Measurements from ENCODE around the gene DACT1. TPM values are rescaled to one million over a fixed set of nuclear protein-coding genes. Genes with fewer than 3 reads are reported as not detected.

DACT1 gene
- total RNA-seq, 2 experiments from 2014 or later: 1.3 TPM

DNA sequence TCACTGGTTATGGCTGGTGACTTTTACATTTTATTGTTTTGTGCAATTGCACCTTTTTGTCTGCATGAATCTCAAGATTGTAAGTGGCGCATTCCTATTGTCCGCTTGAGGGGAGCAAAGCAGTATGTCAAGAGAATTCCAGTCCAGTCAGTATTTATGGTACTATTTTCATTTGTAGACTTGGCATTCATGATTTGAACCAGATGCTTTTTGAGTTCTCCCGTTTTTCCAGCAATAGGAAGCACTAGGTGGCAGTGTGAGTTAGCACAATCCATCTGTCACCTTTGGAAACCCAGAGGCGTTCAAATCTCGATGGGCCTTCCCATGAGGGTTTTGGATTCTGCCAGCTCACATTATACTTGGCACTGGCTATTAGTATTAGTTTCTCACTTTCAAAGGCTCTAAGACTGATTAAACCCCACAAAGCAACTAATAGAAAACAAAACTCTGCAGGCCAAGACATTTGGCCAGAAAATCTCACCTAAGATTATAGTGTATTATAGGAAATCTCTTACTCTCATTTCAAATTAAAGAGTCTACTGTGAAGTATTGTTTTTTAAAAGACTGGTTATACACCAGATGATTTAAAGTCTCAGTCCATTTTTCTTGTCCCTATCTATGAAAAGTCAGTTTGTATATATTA, 2.2 kb downstream of the DACT1 start:
- POLR2A ChIA-PET: no interaction called here
- Histone ChIP-seq H3K27me3 (ENCODE audit: control insufficient read depth in 1 of 2, insufficient read depth in 2 of 2, low read length in 2 of 2) (peaks cover 0 to 15% of the 10 kb centered on the region in 2 experiments), H3K4me1 (ENCODE audit: insufficient read depth, low read length) (peaks cover 18% of the 10 kb centered on the region), H3K9me3 (ENCODE audit: control insufficient read depth in 1 of 2, insufficient read depth in 1 of 2, low read length in 2 of 2) (no peaks in the 10 kb centered on the region), H3K4me3 (ENCODE audit: low read length) (no peak overlapping the region), H3K36me3 (ENCODE audit: insufficient read depth, low read length) (no peaks in the 10 kb centered on the region), H3K27ac (ENCODE audit: low read depth in 1 of 2, low read length in 2 of 2) (no peak overlapping the region)
- ATAC-seq (ENCODE audit: poor library complexity): no peak
- peak overlapping the region; percentile 81 for H3K4me3 Mint-ChIP-seq
- CTCF ChIA-PET: no interaction called here
- peaks cover 4% of the 10 kb centered on the region for H3K36me3 Mint-ChIP-seq (ENCODE audit: low read depth)
- peaks cover 32% of the 10 kb centered on the region for H3K4me1 Mint-ChIP-seq (ENCODE audit: low read depth)
- intact Hi-C loops (cut with DNase I, micrococcal nuclease): loop anchor here (2.0 to 10.0 kb wide), 5 partner anchors 138 to 825 kb away; partner anchors contain the start of gene GPR135 (in 1 of the 2)
- no peaks in the 10 kb centered on the region for H3K9me3 Mint-ChIP-seq
- TF ChIP-seq, protein P1, sequence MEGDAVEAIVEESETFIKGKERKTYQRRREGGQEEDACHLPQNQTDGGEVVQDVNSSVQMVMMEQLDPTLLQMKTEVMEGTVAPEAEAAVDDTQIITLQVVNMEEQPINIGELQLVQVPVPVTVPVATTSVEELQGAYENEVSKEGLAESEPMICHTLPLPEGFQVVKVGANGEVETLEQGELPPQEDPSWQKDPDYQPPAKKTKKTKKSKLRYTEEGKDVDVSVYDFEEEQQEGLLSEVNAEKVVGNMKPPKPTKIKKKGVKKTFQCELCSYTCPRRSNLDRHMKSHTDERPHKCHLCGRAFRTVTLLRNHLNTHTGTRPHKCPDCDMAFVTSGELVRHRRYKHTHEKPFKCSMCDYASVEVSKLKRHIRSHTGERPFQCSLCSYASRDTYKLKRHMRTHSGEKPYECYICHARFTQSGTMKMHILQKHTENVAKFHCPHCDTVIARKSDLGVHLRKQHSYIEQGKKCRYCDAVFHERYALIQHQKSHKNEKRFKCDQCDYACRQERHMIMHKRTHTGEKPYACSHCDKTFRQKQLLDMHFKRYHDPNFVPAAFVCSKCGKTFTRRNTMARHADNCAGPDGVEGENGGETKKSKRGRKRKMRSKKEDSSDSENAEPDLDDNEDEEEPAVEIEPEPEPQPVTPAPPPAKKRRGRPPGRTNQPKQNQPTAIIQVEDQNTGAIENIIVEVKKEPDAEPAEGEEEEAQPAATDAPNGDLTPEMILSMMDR (IDR thresholded peaks at IDR 0.05): no peak
- H3K27me3 Mint-ChIP-seq: peaks cover 34% of the 10 kb centered on the region
- no peak overlapping the region for H3K27ac Mint-ChIP-seq
- peak in 3 of 14 experiments; percentile 17 to 22 (median 17) for DNase-seq

DNA sequence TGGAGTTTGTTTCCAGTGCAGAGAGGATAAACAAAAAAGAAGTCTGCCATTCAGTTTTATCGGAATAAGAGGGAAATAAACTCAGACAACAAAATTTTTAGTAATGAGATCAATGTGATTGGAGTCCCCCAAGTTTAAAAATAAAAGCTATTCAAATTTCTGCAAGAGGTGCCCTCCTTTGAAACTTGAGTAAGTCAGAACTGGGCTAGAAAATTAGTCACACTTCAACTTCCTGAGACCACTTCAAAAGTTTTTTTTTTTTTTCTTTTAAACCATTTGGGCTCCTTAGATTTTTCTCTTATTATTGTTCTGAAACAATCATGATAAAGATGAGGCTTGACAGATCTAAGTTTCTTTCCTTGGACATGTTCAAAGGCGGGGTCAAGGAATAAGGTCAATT, 3.2 kb downstream of the DACT1 start:
- Mint-ChIP-seq H3K27me3 (peaks cover 32% of the 10 kb centered on the region), H3K9me3 (no peaks in the 10 kb centered on the region), H3K36me3 (ENCODE audit: low read depth) (peaks cover 4% of the 10 kb centered on the region), H3K4me1 (ENCODE audit: low read depth) (peaks cover 30% of the 10 kb centered on the region), H3K4me3 (no peak overlapping the region), H3K27ac (no peak overlapping the region)
- H3K27me3 ChIP-seq (ENCODE audit: control insufficient read depth in 1 of 2, insufficient read depth in 2 of 2, low read length in 2 of 2): peaks cover 0 to 15% of the 10 kb centered on the region in 2 experiments
- H3K27ac ChIP-seq (ENCODE audit: low read depth in 1 of 2, low read length in 2 of 2): no peak overlapping the region
- peaks cover 0 to 5% of the 10 kb centered on the region in 2 experiments for H3K9me3 ChIP-seq (ENCODE audit: control insufficient read depth in 1 of 2, insufficient read depth in 1 of 2, low read length in 2 of 2)
- H3K4me1 ChIP-seq (ENCODE audit: insufficient read depth, low read length): peaks cover 18% of the 10 kb centered on the region
- no peaks in the 10 kb centered on the region for H3K36me3 ChIP-seq (ENCODE audit: insufficient read depth, low read length)
- intact Hi-C loops (cut with DNase I, micrococcal nuclease): loop anchor here in 1 of 2 experiments (10.0 kb wide), 2 partner anchors 384 to 824 kb away; partner anchors contain the start of gene GPR135
- ATAC-seq (ENCODE audit: poor library complexity): no peak
- ChIA-PET CTCF (interaction anchor here (0.9 kb wide), 1 partner anchor 69 kb away, joined by 3 read pairs; no protein-coding TSS in a partner anchor), POLR2A (interaction anchor here (1.1 kb wide), 1 partner anchor 43 kb away, joined by 3 read pairs; no protein-coding TSS in a partner anchor)
- no peak for DNase-seq
- no peak overlapping the region for H3K4me3 ChIP-seq (ENCODE audit: low read length)
- TF ChIP-seq, protein P1 (IDR thresholded peaks at IDR 0.05): no peak

DNA sequence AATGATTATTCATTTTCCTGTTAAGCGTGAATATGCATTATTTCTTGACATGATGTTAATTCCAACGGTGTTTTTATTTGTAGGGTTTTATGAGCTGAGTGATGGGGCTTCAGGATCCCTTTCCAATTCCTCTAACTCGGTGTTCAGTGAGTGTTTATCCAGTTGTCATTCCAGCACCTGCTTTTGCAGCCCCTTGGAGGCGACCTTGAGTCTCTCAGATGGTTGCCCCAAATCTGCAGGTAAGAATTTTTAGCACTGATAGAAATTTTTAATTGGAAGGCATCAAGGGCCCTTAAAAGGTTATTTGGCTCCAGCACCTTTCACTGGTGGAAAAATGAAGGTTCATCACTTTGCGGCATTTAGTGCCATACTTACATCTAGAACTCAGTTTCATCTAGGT, 3.7 kb downstream of the DACT1 start:
- no peak overlapping the region for H3K27ac Mint-ChIP-seq
- H3K9me3 Mint-ChIP-seq: no peaks in the 10 kb centered on the region
- DNase-seq (no peak), ATAC-seq (ENCODE audit: poor library complexity) (no peak)
- ChIA-PET CTCF (interaction anchor here (0.9 kb wide), 1 partner anchor 69 kb away, joined by 3 read pairs; no protein-coding TSS in a partner anchor), POLR2A (interaction anchor here (1.1 kb wide), 1 partner anchor 43 kb away, joined by 3 read pairs; no protein-coding TSS in a partner anchor)
- H3K27ac ChIP-seq (ENCODE audit: low read depth in 1 of 2, low read length in 2 of 2): no peak overlapping the region
- no peak overlapping the region for H3K4me3 Mint-ChIP-seq
- H3K27me3 ChIP-seq (ENCODE audit: control insufficient read depth in 1 of 2, insufficient read depth in 2 of 2, low read length in 2 of 2): peaks cover 0 to 15% of the 10 kb centered on the region in 2 experiments
- peaks cover 4% of the 10 kb centered on the region for H3K36me3 Mint-ChIP-seq (ENCODE audit: low read depth)
- TF ChIP-seq, protein P1 (IDR thresholded peaks at IDR 0.05): no peak
- no peaks in the 10 kb centered on the region for H3K36me3 ChIP-seq (ENCODE audit: insufficient read depth, low read length)
- peaks cover 26% of the 10 kb centered on the region for H3K27me3 Mint-ChIP-seq
- peaks cover 26% of the 10 kb centered on the region for H3K4me1 Mint-ChIP-seq (ENCODE audit: low read depth)
- peaks cover 0 to 11% of the 10 kb centered on the region in 2 experiments for H3K9me3 ChIP-seq (ENCODE audit: control insufficient read depth in 1 of 2, insufficient read depth in 1 of 2, low read length in 2 of 2)
- intact Hi-C loops (cut with DNase I, micrococcal nuclease): loop anchor here in 1 of 2 experiments (10.0 kb wide), 2 partner anchors 383 to 823 kb away; partner anchors contain the start of gene GPR135
- peaks cover 18% of the 10 kb centered on the region for H3K4me1 ChIP-seq (ENCODE audit: insufficient read depth, low read length)
- no peak overlapping the region for H3K4me3 ChIP-seq (ENCODE audit: low read length)

Data from CD4-positive, alpha-beta T cell (primary cell).